ENCODE results near the gene SOX5. TPM values are rescaled to one million over a fixed set of nuclear protein-coding genes. Genes with fewer than 3 reads are reported as not detected.

Gene SOX5
- polyA plus RNA-seq, 1 experiment: 6.7 TPM

GRCh38 chr12:23681237-23681636 is 268.2 kb downstream of the SOX5 start:
- DNase-seq (ENCODE audit: low read depth, low spot score): no peak
- H3K9me3 ChIP-seq (ENCODE audit: control insufficient read depth, insufficient read depth, low read length): no peaks in the 10 kb centered on the region

GRCh38 chr12:23674064-23674463 is 275.4 kb downstream of the SOX5 start:
- POLR2A ChIA-PET: no interaction called here
- no peaks in the 10 kb centered on the region for H3K9me3 ChIP-seq (ENCODE audit: control insufficient read depth, insufficient read depth, low read length)
- H3K4me3 ChIP-seq (ENCODE audit: low read depth, low read length): no peak overlapping the region
- H3K27me3 ChIP-seq (ENCODE audit: control insufficient read depth, insufficient read depth, low read length): no peaks in the 10 kb centered on the region
- CTCF ChIA-PET: no interaction called here
- TF ChIP-seq CTCF (IDR thresholded peaks at IDR 0.05; ENCODE audit: low read depth, low read length): no peak
- no peak for DNase-seq (ENCODE audit: low read depth, low spot score)
- no peak overlapping the region for H3K27ac ChIP-seq (ENCODE audit: low read depth, low read length)

More at GRCh38 chr12:23681237-23681636, 268.2 kb downstream of the SOX5 start:
- POLR2A ChIA-PET: no interaction called here
- CTCF ChIA-PET: no interaction called here
- no peak for TF ChIP-seq CTCF (IDR thresholded peaks at IDR 0.05; ENCODE audit: low read depth, low read length)
- H3K27ac ChIP-seq (ENCODE audit: low read depth, low read length): no peak overlapping the region
- H3K27me3 ChIP-seq (ENCODE audit: control insufficient read depth, insufficient read depth, low read length): no peaks in the 10 kb centered on the region
- no peak overlapping the region for H3K4me3 ChIP-seq (ENCODE audit: low read depth, low read length)

GRCh38 chr12:23671881-23672280 is 277.6 kb downstream of the SOX5 start:
- Histone ChIP-seq H3K27me3 (ENCODE audit: control insufficient read depth, insufficient read depth, low read length) (no peaks in the 10 kb centered on the region), H3K27ac (ENCODE audit: low read depth, low read length) (no peak overlapping the region), H3K9me3 (ENCODE audit: control insufficient read depth, insufficient read depth, low read length) (no peaks in the 10 kb centered on the region), H3K4me3 (ENCODE audit: low read depth, low read length) (no peak overlapping the region)
- ChIA-PET CTCF (no interaction called here), POLR2A (no interaction called here)
- no peak for DNase-seq (ENCODE audit: low read depth, low spot score)
- TF ChIP-seq CTCF (IDR thresholded peaks at IDR 0.05; ENCODE audit: low read depth, low read length): no peak

GRCh38 chr12:23670684-23671083 is 278.8 kb downstream of the SOX5 start:
- H3K4me3 ChIP-seq (ENCODE audit: low read depth, low read length): no peak overlapping the region
- H3K27me3 ChIP-seq (ENCODE audit: control insufficient read depth, insufficient read depth, low read length): no peaks in the 10 kb centered on the region
- TF ChIP-seq CTCF (IDR thresholded peaks at IDR 0.05; ENCODE audit: low read depth, low read length): no peak
- no peaks in the 10 kb centered on the region for H3K9me3 ChIP-seq (ENCODE audit: control insufficient read depth, insufficient read depth, low read length)
- CTCF ChIA-PET: no interaction called here
- H3K27ac ChIP-seq (ENCODE audit: low read depth, low read length): no peak overlapping the region
- POLR2A ChIA-PET: no interaction called here
- DNase-seq (ENCODE audit: low read depth, low spot score): no peak

GRCh38 chr12:23669691-23670090 is 279.8 kb downstream of the SOX5 start:
- POLR2A ChIA-PET: no interaction called here
- Histone ChIP-seq H3K27ac (ENCODE audit: low read depth, low read length) (no peak overlapping the region), H3K9me3 (ENCODE audit: control insufficient read depth, insufficient read depth, low read length) (no peaks in the 10 kb centered on the region), H3K27me3 (ENCODE audit: control insufficient read depth, insufficient read depth, low read length) (no peaks in the 10 kb centered on the region), H3K4me3 (ENCODE audit: low read depth, low read length) (no peak overlapping the region)
- TF ChIP-seq CTCF (IDR thresholded peaks at IDR 0.05; ENCODE audit: low read depth, low read length): no peak
- DNase-seq (ENCODE audit: low read depth, low spot score): no peak
- CTCF ChIA-PET: no interaction called here

All from AG04450 (cell line).